ENCODE measurements around the gene PRKCB. TPM values are rescaled to one million over a fixed set of nuclear protein-coding genes. Genes with fewer than 3 reads are reported as not detected.
"Not testable (repeated sequence)": the region's sequence is repeated elsewhere in the genome, so short reads cannot be mapped to it uniquely, and the experiment has no call there.

PRKCB gene
- total RNA-seq, 1 experiment from 2014 or later: 0.89 TPM

GRCh38 chr16:24151482-24151939 is 315.7 kb downstream of the PRKCB start:
- TF ChIP-seq ZBTB33 (IDR thresholded peaks at IDR 0.05; ENCODE audit: extremely low read depth, insufficient replicate concordance, low read length): no peak
- TF ChIP-seq MAX (IDR thresholded peaks at IDR 0.05): no peak
- TF ChIP-seq JUND (IDR thresholded peaks at IDR 0.05): no peak
- no peak for TF ChIP-seq POLR2AphosphoS5 (IDR thresholded peaks at IDR 0.05; ENCODE audit: low read depth, low read length)
- ChIA-PET CTCF (no interaction called here), POLR2A (no interaction called here), RAD21 (ENCODE audit: low non-redundant PET in 1 of 2, low total read pairs in 2 of 2, uncharacterized antibody in 2 of 2, unreplicated experiment in 2 of 2) (no interaction called here)
- no peak for ATAC-seq
- no peak overlapping the region for H3K4me3 ChIP-seq (replicated peaks in 1 of 2; ENCODE audit: low read depth in 1 of 2, low read length in 2 of 2)
- H4K20me1 ChIP-seq (ENCODE audit: insufficient read depth): no peaks in the 10 kb centered on the region
- H3K9ac ChIP-seq (ENCODE audit: low read length): no peak overlapping the region
- no peaks in the 10 kb centered on the region for H3K9me2 ChIP-seq (ENCODE audit: insufficient read depth)
- intact Hi-C loops (cut with micrococcal nuclease): no loop called here
- no peaks in the 10 kb centered on the region for H3K79me2 ChIP-seq (ENCODE audit: insufficient read depth, low read length)
- no TSS peak for BruUV-seq (replicated peaks)
- H3K36me3 ChIP-seq (ENCODE audit: control insufficient read depth in 1 of 2, insufficient read depth in 2 of 2, low read length in 2 of 2): no peaks in the 10 kb centered on the region
- no peak for DNase-seq (ENCODE audit: low read depth, low spot score)
- H3K27ac ChIP-seq (ENCODE audit: low read depth, low read length): no peak overlapping the region
- no peak overlapping the region for H2AFZ ChIP-seq (ENCODE audit: low read depth, low read length, poor library complexity, severe bottlenecking)
- H3K9me3 ChIP-seq (ENCODE audit: control insufficient read depth in 1 of 2, insufficient read depth in 1 of 2, low read depth in 1 of 2, low read length in 2 of 2): no peaks in the 10 kb centered on the region
- H3K4me2 ChIP-seq (ENCODE audit: low read length): no peak overlapping the region
- peaks cover 13% of the 10 kb centered on the region for H3K27me3 ChIP-seq (ENCODE audit: insufficient read depth, low read length)
- no peaks in the 10 kb centered on the region for H3K4me1 ChIP-seq (ENCODE audit: control insufficient read depth in 1 of 2, insufficient read depth in 2 of 2, low read length in 2 of 2)

GRCh38 chr16:24152048-24152447 is 316.3 kb downstream of the PRKCB start:
- POLR2A ChIA-PET; H3K4me2 ChIP-seq (ENCODE audit: low read length); ATAC-seq; RAD21 ChIA-PET (ENCODE audit: low non-redundant PET in 1 of 2, low total read pairs in 2 of 2, uncharacterized antibody in 2 of 2, unreplicated experiment in 2 of 2); H4K20me1 ChIP-seq (ENCODE audit: insufficient read depth); H3K4me3 ChIP-seq (replicated peaks in 1 of 2; ENCODE audit: low read depth in 1 of 2, low read length in 2 of 2); H3K27ac ChIP-seq (ENCODE audit: low read depth, low read length); H3K9me3 ChIP-seq (ENCODE audit: control insufficient read depth in 1 of 2, insufficient read depth in 1 of 2, low read depth in 1 of 2, low read length in 2 of 2); DNase-seq (ENCODE audit: low read depth, low spot score); H3K9ac ChIP-seq (ENCODE audit: low read length); intact Hi-C loops (cut with micrococcal nuclease); H2AFZ ChIP-seq (ENCODE audit: low read depth, low read length, poor library complexity, severe bottlenecking); H3K36me3 ChIP-seq (ENCODE audit: control insufficient read depth in 1 of 2, insufficient read depth in 2 of 2, low read length in 2 of 2); H3K79me2 ChIP-seq (ENCODE audit: insufficient read depth, low read length); CTCF ChIA-PET; H3K9me2 ChIP-seq (ENCODE audit: insufficient read depth); BruUV-seq (replicated peaks); H3K4me1 ChIP-seq (ENCODE audit: control insufficient read depth in 1 of 2, insufficient read depth in 2 of 2, low read length in 2 of 2): not testable (repeated sequence)
- peaks cover 13% of the 10 kb centered on the region for H3K27me3 ChIP-seq (ENCODE audit: insufficient read depth, low read length)

Data from HCT116 (cell line).